Uterus (tissue), 4 donors: ENCODE results near the gene PLCL2. TPM values are rescaled to one million over a fixed set of nuclear protein-coding genes. Genes with fewer than 3 reads are reported as not detected.

Experiments used
- DNase-seq, 2 donors: peaks; one replicate each; pipeline ENCODE4 v3.0.0-alpha.2; 2019 to 2020
- H3K27ac ChIP-seq, 2 donors: fragments of 200-600 bp; sonication (generic); 1 replicate in 1 of 2; 2 replicates in 1 of 2; pipeline ENCODE4 v1.5.1; 2016 to 2018
- H3K27me3 ChIP-seq, 2 donors: fragments of 200-600 bp; sonication (generic); one replicate each; pipeline ENCODE4 v1.5.1; 2018 to 2019; ENCODE audit warnings: control low read depth in 1 of 2
- H3K36me3 ChIP-seq, 2 donors: fragments of 200-600 bp; sonication (generic); one replicate each; pipeline ENCODE4 v1.5.1; 2019; ENCODE audit warnings: control low read depth in 1 of 2
- H3K4me1 ChIP-seq, 2 donors: fragments of 200-600 bp; sonication (generic); one replicate each; pipeline ENCODE4 v1.5.1; 2018 to 2019; ENCODE audit warnings: control low read depth in 1 of 2
- H3K4me3 ChIP-seq, 2 donors: fragments of 200-600 bp; sonication (generic); 1 replicate in 1 of 2; 2 replicates in 1 of 2; pipeline ENCODE4 v1.5.1; 2018 to 2019; ENCODE audit warnings: mild to moderate bottlenecking in 1 of 2
- H3K9me3 ChIP-seq, 2 donors: fragments of 200-600 bp; sonication (generic); one replicate each; pipeline ENCODE4 v1.5.1; 2019; ENCODE audit warnings: control low read depth in 1 of 2
- CTCF ChIP-seq, 4 experiments: fragments of 200-600 bp in 2 of 4; fragments of 450-650 bp in 2 of 4; sonication (generic) in 2 of 4; IDR thresholded peaks; one replicate each; pipeline ENCODE4 v1.5.1; 2016 to 2019; ENCODE audit warnings: antibody characterized with exemption in 4 of 4, mild to moderate bottlenecking in 2 of 4, moderate library complexity in 1 of 4
- POLR2A ChIP-seq, 2 donors: fragments of 450-650 bp; IDR thresholded peaks; one replicate each; pipeline ENCODE4 v1.6.1; 2016; ENCODE audit warnings: antibody characterized with exemption in 2 of 2, mild to moderate bottlenecking in 1 of 2, moderate library complexity in 1 of 2
- intact Hi-C: fragments of 100-400 bp; cut with DNase I; formaldehyde crosslinking; loops from one replicate; pipeline ENCODE4 v1.15.1; 2023; ENCODE audit warnings: low total_unique reads
- total RNA-seq, 4 donors: library from RNA; depleted of rRNA in 3 of 4; stranded (reverse); fragments of >200 nt in 3 of 4; gene quantifications; one replicate each; pipeline versions ENCODE4 v1.1.0 to v1.2.4, GENCODE V29; 2014 to 2023
- donor health status: DM: yes; HTN: yes; CAD: no.

PLCL2 gene
- total RNA-seq, 4 donors from 2014 or later = 9.7 to 63.0 (median 19.5) TPM

- no peaks in the 10 kb centered on the region for H3K4me1 ChIP-seq
- H3K27ac ChIP-seq = no peak overlapping the region
- intact Hi-C loops = no loop called here
- no peaks in the 10 kb centered on the region for H3K9me3 ChIP-seq
- no peak for DNase-seq
- TF ChIP-seq CTCF (IDR thresholded peaks at IDR 0.05) (no peak), POLR2A (IDR thresholded peaks at IDR 0.05) (no peak)
- no peaks in the 10 kb centered on the region for H3K27me3 ChIP-seq
- H3K36me3 ChIP-seq = no peaks in the 10 kb centered on the region
- no peak overlapping the region for H3K4me3 ChIP-seq
Observed at GRCh38 chr3:17137321-17137826, 252.6 kb downstream of the PLCL2 start.

- no peak overlapping the region for H3K27ac ChIP-seq
- no peaks in the 10 kb centered on the region for H3K4me1 ChIP-seq
- no peaks in the 10 kb centered on the region for H3K27me3 ChIP-seq
- intact Hi-C loops = no loop called here
- H3K9me3 ChIP-seq = no peaks in the 10 kb centered on the region
- no peak for TF ChIP-seq POLR2A (IDR thresholded peaks at IDR 0.05)
- TF ChIP-seq CTCF (IDR thresholded peaks at IDR 0.05) = no peak
- no peak for DNase-seq
- H3K4me3 ChIP-seq = no peak overlapping the region
- H3K36me3 ChIP-seq = no peaks in the 10 kb centered on the region
Observed at GRCh38 chr3:17138246-17139039, 253.7 kb downstream of the PLCL2 start.
